GM06990 (cell line): ENCODE measurements around the gene JAKMIP2.

Source experiments
- DNase-seq: peaks from one replicate; pipeline ENCODE4 v3.0.0-alpha.2; 2011; ENCODE audit not compliant: insufficient read length; ENCODE audit errors: extremely low read depth
- H3K27me3 ChIP-seq: replicated peaks from 2 replicates; pipeline ENCODE4 v1.6.0; 2011; ENCODE audit warnings: low read length; ENCODE audit not compliant: control insufficient read depth, insufficient read depth
- H3K36me3 ChIP-seq: 2 replicates; pipeline ENCODE4 v1.5.1; 2011; ENCODE audit warnings: low read length; ENCODE audit not compliant: control insufficient read depth, insufficient read depth
- H3K4me3 ChIP-seq: replicated peaks from 2 replicates; pipeline ENCODE4 v1.5.1; 2011; ENCODE audit warnings: low read depth, mild to moderate bottlenecking, control low read depth, low read length
- TF ChIP-seq, protein P1 (sequence below): IDR thresholded peaks from 2 replicates; pipeline ENCODE4 v1.5.1; 2011; ENCODE audit warnings: low read length, control low read depth, mild to moderate bottlenecking, inconsistent platforms; ENCODE audit not compliant: insufficient read depth, poor library complexity, severe bottlenecking

Gene JAKMIP2

GRCh38 chr5:147661541-147661940 lies 121.0 kb downstream of the JAKMIP2 start:
- Histone ChIP-seq H3K27me3 (no peaks in the 10 kb centered on the region), H3K4me3 (no peak overlapping the region), H3K36me3 (no peaks in the 10 kb centered on the region)
- TF ChIP-seq, protein P1, sequence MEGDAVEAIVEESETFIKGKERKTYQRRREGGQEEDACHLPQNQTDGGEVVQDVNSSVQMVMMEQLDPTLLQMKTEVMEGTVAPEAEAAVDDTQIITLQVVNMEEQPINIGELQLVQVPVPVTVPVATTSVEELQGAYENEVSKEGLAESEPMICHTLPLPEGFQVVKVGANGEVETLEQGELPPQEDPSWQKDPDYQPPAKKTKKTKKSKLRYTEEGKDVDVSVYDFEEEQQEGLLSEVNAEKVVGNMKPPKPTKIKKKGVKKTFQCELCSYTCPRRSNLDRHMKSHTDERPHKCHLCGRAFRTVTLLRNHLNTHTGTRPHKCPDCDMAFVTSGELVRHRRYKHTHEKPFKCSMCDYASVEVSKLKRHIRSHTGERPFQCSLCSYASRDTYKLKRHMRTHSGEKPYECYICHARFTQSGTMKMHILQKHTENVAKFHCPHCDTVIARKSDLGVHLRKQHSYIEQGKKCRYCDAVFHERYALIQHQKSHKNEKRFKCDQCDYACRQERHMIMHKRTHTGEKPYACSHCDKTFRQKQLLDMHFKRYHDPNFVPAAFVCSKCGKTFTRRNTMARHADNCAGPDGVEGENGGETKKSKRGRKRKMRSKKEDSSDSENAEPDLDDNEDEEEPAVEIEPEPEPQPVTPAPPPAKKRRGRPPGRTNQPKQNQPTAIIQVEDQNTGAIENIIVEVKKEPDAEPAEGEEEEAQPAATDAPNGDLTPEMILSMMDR = no peak
- DNase-seq = no peak

DNA sequence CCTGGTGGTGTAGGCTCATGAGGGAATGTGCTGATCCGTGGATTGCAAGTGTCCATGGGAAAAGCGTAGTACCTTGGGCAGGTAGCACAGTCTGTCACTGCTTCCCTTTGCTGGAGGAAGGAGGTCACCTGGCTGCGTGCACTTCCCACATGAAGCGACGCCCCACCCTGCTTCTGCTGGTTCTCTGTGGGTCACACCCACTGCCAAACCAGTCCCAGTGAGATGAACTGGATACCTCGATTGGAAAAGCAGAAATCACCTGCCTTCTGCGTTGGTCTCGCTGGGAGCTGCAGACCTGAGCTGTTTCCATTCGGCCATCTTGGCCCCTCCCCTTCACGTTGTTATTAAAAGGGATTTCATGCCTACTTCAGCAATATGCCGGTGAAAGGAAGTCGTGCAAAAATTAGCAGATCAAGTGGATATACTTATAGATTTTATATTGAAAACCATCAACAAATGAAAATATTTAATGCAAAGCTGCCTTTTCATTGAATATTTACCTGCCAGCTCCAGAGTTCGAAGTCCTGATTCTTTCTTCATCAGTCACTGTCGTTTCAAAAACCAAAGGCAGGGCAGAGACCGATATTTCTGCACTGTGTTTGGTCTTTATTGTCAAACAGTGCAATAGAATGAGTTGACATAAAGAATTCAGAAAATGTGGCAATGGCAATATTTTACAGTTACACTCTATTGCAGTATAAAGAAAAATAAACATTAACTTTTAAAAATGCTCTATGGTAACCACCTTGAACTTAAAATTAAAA lies 123.2 kb downstream of the JAKMIP2 start:
- H3K4me3 ChIP-seq = no peak overlapping the region
- H3K36me3 ChIP-seq = no peaks in the 10 kb centered on the region
- no peak for DNase-seq
- H3K27me3 ChIP-seq = no peaks in the 10 kb centered on the region
- TF ChIP-seq, protein P1 = no peak

GRCh38 chr5:147658293-147658932 lies 124.1 kb downstream of the JAKMIP2 start:
- TF ChIP-seq, protein P1 = no peak
- no peak overlapping the region for H3K4me3 ChIP-seq
- H3K36me3 ChIP-seq = no peaks in the 10 kb centered on the region
- DNase-seq = no peak
- no peaks in the 10 kb centered on the region for H3K27me3 ChIP-seq

DNA sequence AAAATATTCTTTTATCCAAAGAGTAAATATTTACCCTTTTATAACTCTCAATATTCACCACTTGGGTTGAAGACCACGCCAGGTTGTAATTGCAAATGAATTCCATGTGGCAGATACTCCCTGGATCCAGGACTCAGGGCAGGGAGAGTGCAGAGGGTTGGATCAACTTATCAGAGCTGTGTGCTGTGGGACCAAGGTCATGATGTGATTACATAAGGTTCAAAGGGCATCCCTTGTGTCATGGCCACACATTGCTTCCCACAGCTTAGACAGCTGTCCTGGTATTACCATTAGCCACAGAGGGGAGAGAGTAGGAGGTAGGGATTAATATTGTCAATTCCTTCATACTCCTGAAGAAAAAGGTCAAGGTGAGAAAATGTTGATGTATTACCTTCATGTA lies 133.9 kb downstream of the JAKMIP2 start:
- Histone ChIP-seq H3K36me3 (no peaks in the 10 kb centered on the region), H3K27me3 (no peaks in the 10 kb centered on the region), H3K4me3 (no peak overlapping the region)
- no peak for DNase-seq
- TF ChIP-seq, protein P1 = no peak

GRCh38 chr5:147645197-147645596 lies 137.3 kb downstream of the JAKMIP2 start:
- TF ChIP-seq, protein P1 = no peak
- no peaks in the 10 kb centered on the region; the same call in 1 of the 2 replicates for H3K27me3 ChIP-seq
- no peak overlapping the region for H3K4me3 ChIP-seq
- no peak for DNase-seq
- H3K36me3 ChIP-seq = no peaks in the 10 kb centered on the region
